ENCODE measurements around the gene SCGB3A1.

SCGB3A1 gene

DNA sequence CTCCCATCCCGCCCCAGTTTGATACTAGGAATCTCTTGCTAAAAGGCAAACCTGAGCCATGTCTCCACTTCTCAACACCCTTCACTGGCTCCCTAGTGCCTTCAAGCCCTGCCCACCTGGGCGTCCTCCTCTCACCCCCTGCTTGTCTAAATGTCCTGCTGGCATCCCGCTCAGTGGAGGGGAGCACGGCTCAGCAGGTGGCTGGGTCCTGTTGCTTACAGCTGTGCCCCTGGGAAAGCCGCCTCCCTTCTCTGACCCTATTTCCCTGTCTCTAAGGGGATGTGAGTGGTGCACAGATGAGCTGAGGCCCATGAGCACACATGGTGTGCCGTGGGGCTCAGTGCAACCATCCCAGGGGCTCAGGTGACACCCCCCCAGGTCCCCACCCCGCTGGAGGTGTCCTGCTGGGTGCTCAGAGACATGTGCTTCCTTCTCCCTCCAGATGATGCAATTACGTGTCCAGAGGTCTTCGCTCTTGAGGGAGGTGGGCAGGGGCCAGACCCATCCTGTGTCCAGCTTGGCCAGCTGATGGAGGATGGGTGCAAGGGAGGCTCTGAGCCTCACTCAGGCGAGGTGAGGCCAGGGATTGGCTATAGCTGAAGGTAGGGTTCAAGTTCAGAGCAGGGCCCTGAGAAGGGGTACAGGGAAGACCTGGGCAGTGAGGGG lies 34.0 kb upstream of the SCGB3A1 start:
- no peak for DNase-seq

- DNase-seq, result no peak
These were observed 33.3 kb upstream of the SCGB3A1 start for GRCh38 chr5:180624587-180624986.

DNA sequence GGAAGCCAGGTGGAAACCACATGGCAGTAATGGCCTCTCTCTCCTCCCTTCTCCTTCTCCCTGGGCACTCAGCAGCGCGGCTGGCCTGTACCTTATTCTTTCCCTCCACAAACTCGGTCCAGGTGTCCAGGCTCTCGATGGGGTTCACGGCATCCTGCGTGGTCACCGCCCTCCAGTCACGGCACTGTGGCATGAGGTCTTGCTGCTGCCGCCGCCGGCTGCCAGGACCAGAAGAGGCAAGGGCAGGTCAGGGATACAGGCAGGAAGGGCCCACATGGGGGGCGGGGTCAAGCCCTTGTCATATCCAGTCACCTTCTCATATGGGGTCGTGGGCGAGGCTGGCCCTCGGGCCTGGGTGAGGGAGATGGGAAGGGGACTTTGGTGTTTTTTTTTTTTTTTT lies 32.5 kb upstream of the SCGB3A1 start:
- DNase-seq, result no peak

GRCh38 chr5:180623411-180623834 lies 32.1 kb upstream of the SCGB3A1 start:
- DNase-seq, result no peak

GRCh38 chr5:180622910-180623309 lies 31.6 kb upstream of the SCGB3A1 start:
- DNase-seq, result no peak

DNA sequence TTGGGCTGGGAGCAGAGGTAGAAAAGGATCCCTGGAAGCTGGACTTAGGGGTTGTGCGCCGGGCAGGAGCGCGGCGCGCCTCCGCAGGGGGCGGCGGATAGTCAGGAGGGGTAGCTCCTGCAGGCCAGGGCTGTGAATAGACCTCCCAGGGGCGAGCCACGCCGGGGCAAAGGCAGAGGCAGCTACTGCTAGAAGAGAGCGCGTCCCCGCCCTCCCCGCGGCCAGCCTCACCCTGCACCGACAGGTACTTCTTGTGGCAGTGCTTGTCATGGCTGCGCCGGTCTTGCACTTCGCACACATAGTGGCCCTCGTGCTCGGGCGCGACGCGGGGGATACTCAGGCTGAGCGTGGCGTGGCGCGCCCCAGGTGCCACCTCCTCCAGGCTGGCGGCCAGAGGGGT lies 30.0 kb upstream of the SCGB3A1 start:
- no peak for DNase-seq

DNA sequence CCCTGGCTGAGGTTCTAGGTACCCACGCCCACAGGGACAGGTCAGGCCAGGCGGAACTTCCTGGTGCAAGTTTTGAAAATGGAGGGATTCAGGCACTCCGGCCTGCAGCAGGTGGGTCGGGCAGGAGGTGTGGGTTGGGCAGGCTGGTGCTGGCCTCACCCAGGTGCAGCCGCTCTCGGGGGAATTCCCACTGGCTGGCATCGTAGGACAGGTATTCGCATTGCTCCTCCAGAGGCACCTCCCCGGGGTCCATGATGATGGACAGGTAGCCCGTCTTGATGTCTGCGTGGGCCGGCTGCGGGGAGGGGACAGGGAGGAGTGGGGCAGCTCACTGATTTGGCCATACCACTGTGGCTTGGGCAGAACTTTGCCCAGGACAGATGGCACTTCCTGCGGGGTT lies 28.7 kb upstream of the SCGB3A1 start:
- no peak for DNase-seq

DNA sequence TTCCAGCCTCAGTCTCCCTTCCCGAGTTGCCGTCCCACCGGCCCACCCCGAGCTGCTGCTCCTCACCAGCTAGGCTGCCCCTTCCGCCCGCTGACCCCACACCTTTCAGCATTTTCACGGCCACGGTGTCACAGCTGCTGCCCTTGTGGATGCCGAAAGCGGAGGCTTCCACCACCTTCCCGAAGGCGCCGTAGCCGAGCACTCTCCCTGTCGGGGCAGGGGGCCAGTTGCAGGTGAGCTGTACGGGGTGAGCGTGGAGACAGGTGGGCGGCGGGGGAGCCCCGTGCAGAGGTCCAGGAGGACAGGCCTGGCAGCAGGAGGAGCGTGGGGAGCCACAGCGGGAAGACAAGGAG lies 28.2 kb upstream of the SCGB3A1 start:
- DNase-seq, result no peak

DNA sequence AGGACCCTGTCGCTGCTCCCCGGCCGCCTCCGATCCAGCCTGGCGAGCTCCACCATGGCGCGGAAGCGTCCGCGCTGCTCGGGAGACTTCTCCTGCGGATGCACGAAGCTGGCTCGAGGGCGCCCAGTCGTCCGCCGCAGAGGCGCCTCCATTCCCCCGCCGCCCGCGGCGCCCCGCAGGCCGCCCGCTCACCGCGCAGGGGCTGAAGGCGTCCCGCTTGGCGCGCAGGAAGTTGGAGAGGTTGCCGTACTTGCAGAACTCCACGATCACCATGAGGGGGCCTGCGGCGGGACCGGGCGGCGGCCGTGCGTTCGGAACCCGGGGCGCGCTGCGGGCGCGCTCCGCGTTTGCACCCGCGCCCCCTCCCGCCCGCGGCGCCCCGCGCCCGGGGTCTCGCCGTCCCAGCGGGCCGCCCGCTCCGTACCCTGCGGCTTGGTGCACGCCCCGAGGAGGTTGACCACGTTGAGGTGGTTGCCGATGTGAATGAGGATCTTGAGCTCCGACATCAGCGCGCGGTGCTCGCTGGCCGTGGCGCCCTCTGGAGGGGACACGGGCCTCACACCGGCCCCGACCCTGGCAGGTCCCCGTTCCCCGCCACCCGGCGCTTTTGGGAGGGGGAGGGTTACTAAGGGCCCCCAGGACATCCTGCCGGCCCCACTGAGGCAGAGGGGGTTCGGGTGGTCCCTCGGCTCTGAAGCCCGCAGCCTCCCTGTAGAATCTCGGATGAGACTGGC lies 27.7 kb upstream of the SCGB3A1 start:
- DNase-seq, result peak; percentile 55 to 62

GRCh38 chr5:180618487-180618828 lies 27.2 kb upstream of the SCGB3A1 start:
- DNase-seq, result no peak

DNA sequence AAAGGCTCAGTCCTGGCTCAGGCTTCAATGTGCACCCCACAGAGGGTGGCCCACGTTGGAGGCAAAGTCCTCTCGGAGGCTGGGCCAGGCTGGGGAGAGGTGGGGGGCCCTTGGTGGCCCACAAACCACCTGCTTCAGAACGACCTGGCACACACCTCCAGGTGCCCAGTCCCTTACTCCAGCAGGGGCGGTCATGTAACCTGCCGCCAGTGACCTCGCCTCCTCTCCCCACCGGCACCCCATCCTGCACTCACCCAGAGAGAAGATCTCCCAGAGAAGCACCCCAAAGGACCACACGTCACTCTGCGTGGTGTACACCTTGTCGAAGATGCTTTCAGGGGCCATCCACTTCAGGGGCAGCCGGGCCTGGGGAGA lies 22.5 kb upstream of the SCGB3A1 start:
- no peak for DNase-seq

DNA sequence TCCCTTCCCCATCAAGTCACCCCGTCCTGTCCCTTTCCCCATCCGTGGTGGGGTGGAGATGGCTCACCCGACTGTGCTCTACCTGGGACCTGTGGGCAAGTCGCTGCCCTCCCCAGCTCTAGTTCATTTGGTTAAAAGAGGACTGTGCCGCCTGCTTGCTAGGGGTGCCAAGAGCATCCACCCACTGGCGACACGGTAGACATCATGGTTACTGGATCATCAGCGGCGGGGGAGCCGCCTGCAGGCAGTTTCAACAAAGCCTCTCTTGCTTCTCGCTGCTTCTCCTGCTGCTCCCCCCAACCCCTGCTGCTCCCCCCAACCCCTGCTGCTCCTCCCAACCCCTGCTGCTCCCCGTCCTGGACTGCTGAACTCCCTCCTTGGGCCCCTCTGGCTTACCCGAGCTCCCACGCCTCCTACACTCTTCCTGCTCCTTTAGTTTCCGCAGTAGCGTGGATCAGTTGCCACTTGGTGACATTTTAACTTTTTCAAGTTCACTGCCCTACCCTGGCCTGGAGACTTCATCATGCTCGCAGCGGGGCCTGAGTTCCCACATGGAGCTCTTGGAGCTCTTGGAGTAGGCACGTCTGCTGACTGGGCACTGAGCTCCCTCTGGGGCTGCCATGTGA lies 22.0 kb upstream of the SCGB3A1 start:
- DNase-seq, result no peak

- no peak for DNase-seq
These were observed 21.4 kb upstream of the SCGB3A1 start for GRCh38 chr5:180612683-180613082.

DNA sequence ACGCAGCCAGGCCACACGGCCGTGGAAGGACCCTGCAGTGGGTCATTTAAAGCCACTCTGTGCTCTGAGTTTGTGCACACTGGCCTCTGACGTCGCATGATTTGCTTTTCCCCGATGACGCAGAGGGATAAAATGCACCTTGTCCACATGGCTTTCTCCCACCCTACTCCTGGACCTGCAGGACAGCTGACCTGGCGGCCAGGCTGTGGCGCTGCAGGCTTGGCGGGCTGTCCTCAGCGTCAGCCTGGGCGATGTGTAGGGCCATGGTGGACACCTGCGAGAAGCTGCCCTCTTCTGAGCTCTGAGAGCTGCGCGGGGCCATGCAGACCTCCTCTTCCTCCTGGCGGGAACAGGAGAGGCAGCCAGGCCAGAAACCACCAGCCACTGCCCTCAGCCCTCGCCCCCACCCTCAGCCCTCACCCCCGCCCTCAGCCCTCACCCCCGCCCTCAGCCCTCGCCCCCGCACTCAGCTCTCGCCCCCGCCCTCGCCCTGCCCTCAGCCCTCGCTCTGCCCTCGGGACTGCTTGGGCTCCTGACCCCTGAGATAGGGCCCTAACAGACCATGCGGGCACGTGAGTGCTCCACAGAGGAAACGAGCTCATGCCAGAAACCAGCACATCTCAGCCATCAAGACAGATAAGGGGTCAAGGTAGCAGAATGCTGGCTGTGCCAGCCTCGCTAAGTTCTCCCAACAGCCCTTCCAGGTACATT lies 20.0 kb upstream of the SCGB3A1 start:
- no peak for DNase-seq

- no peak for DNase-seq
These were observed 18.7 kb upstream of the SCGB3A1 start for GRCh38 chr5:180609817-180610550.

- no peak for DNase-seq
These were observed 18.1 kb upstream of the SCGB3A1 start for GRCh38 chr5:180609386-180609785.

- no peak for DNase-seq
These were observed 17.4 kb upstream of the SCGB3A1 start for GRCh38 chr5:180608572-180609310.

- DNase-seq, result no peak
These were observed 16.7 kb upstream of the SCGB3A1 start for GRCh38 chr5:180607861-180608571.

DNA sequence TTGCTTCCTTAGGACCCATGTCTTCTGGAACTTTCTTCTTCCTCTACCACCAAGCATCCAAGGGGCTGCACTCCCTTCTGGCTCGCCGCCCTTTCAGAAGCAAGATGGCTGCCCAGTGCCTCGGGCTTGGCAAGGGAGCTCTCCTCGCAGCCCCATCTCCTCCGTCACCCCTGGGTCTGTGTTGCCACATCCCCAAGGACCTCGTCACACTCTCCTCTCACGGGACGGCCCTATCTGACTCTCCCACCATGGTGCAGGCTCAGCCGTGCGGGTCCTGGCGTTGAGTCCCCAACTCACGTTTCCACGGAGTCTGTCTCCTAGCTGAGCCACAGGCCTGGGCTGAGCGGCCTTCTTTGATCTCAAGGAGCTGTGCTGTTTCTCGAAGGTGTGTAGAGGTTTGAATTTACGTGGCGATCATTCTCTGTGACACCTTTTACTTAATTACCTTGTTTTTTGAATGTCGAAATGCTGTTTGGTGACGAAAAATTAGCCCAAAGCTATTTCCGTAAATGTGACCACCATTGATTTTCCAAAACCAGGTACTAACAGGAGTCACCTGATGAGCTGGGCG lies 15.0 kb upstream of the SCGB3A1 start:
- DNase-seq, result no peak

GRCh38 chr5:180605554-180606214 lies 14.4 kb upstream of the SCGB3A1 start:
- peak; percentile 82 to 85 for DNase-seq

GRCh38 chr5:180604271-180604670 lies 13.0 kb upstream of the SCGB3A1 start:
- DNase-seq, result no peak
